WTC11 (cell line): ENCODE data around the gene LATS2. TPM values are rescaled to one million over a fixed set of nuclear protein-coding genes. Genes with fewer than 3 reads are reported as not detected.

ENCODE experiments used
- ATAC-seq: fragments of 200-7000 bp; cut with Tn5 transposase; 2 replicates; pipeline ENCODE4 v1.10.0; 2021; ENCODE audit warnings: mild to moderate bottlenecking, moderate library complexity
- CTCF ChIA-PET: fragments of 300-600 bp; sonication (Branson Sonifier 250); formaldehyde crosslinking; loops from one replicate; lab custom pipeline; 2021; ENCODE audit warnings: antibody characterized with exemption; lab: Charles Lee
- POLR2A ChIA-PET: fragments of 350-600 bp; sonication (Branson Sonifier 250); formaldehyde crosslinking; loops from one replicate; lab custom pipeline; 2021; ENCODE audit warnings: antibody characterized with exemption; lab: Charles Lee
- DNase-seq: peaks from one replicate; pipeline ENCODE4 v3.0.0; 2021; ENCODE audit warnings: low spot score
- H3K27ac Mint-ChIP-seq: 2 replicates; pipeline ENCODE4 v1.8.0; 2021; ENCODE audit warnings: mixed read lengths
- H3K27me3 Mint-ChIP-seq: 2 replicates; pipeline ENCODE4 v1.8.0; 2021; ENCODE audit warnings: low read depth, mild to moderate bottlenecking, moderate library complexity, mixed read lengths
- H3K36me3 Mint-ChIP-seq: 2 replicates; pipeline ENCODE4 v1.8.0; 2021; ENCODE audit warnings: mixed read lengths
- H3K4me1 Mint-ChIP-seq: 2 replicates; pipeline ENCODE4 v1.8.0; 2022; ENCODE audit warnings: mixed read lengths
- H3K4me3 Mint-ChIP-seq: 2 replicates; pipeline ENCODE4 v1.8.0; 2021; ENCODE audit warnings: mild to moderate bottlenecking, moderate library complexity, mixed read lengths
- H3K9me3 Mint-ChIP-seq: 2 replicates; pipeline ENCODE4 v1.8.0; 2021; ENCODE audit warnings: mixed read lengths
- ARID4B ChIP-seq: sonication (generic); formaldehyde crosslinking; IDR thresholded peaks from 2 replicates; pipeline ENCODE4 v1.8.0; 2023; ENCODE audit warnings: missing genetic modification reagents, mild to moderate bottlenecking, borderline replicate concordance
- ATF3 ChIP-seq: sonication (generic); formaldehyde crosslinking; conservative IDR thresholded peaks from 2 replicates; pipeline ENCODE4 v1.8.1; 2022; ENCODE audit warnings: mild to moderate bottlenecking, missing genetic modification reagents
- CTCF ChIP-seq: fragments of 200-600 bp; IDR thresholded peaks from 2 replicates; pipeline ENCODE4 v1.8.0; 2022; ENCODE audit warnings: antibody characterized with exemption
- E2F4 ChIP-seq: sonication (generic); formaldehyde crosslinking; IDR thresholded peaks from 2 replicates; pipeline ENCODE4 v1.8.1; 2022; ENCODE audit warnings: low read depth, mild to moderate bottlenecking, moderate library complexity, missing genetic modification reagents, borderline replicate concordance
- EMX1 ChIP-seq: fragments of 250-450 bp; sonication (Bioruptor Pico); IDR thresholded peaks from 2 replicates; pipeline ENCODE4 v1.8.0; 2021; ENCODE audit warnings: mild to moderate bottlenecking
- FOXJ3 ChIP-seq: sonication (generic); formaldehyde crosslinking; IDR thresholded peaks from 2 replicates; pipeline ENCODE4 v1.9.0; 2021; ENCODE audit warnings: missing genetic modification reagents, mild to moderate bottlenecking, borderline replicate concordance
- MLX ChIP-seq: sonication (generic); formaldehyde crosslinking; IDR thresholded peaks from 2 replicates; pipeline ENCODE4 v1.8.1; 2023; ENCODE audit warnings: mild to moderate bottlenecking, missing genetic modification reagents, moderate library complexity
- NFYB ChIP-seq: sonication (generic); formaldehyde crosslinking; conservative IDR thresholded peaks from 2 replicates; pipeline ENCODE4 v1.8.0; 2022; ENCODE audit warnings: low read depth, missing genetic modification reagents
- NR1H2 ChIP-seq: sonication (generic); formaldehyde crosslinking; IDR thresholded peaks from 2 replicates; pipeline ENCODE4 v1.9.0; 2021; ENCODE audit warnings: mild to moderate bottlenecking, moderate library complexity, missing genetic modification reagents
- NR2C2 ChIP-seq: sonication (generic); formaldehyde crosslinking; IDR thresholded peaks from 2 replicates; pipeline ENCODE4 v1.8.0; 2022; ENCODE audit warnings: mild to moderate bottlenecking, missing genetic modification reagents
- STAT6 ChIP-seq: sonication (generic); formaldehyde crosslinking; conservative IDR thresholded peaks from 2 replicates; pipeline ENCODE4 v1.8.1; 2023; ENCODE audit warnings: mild to moderate bottlenecking, low read depth, missing genetic modification reagents, moderate library complexity
- TEAD1 ChIP-seq: sonication (generic); formaldehyde crosslinking; IDR thresholded peaks from 2 replicates; pipeline ENCODE4 v1.8.0; 2022; ENCODE audit warnings: mild to moderate bottlenecking, missing genetic modification reagents
- USF2 ChIP-seq: sonication (generic); formaldehyde crosslinking; IDR thresholded peaks from 2 replicates; pipeline ENCODE4 v1.8.1; 2023; ENCODE audit warnings: mild to moderate bottlenecking, missing genetic modification reagents, moderate library complexity
- ZBTB43 ChIP-seq: sonication (generic); formaldehyde crosslinking; IDR thresholded peaks from 2 replicates; pipeline ENCODE4 v1.8.1; 2023; ENCODE audit warnings: mild to moderate bottlenecking, missing genetic modification reagents
- ZNF121 ChIP-seq: sonication (generic); formaldehyde crosslinking; IDR thresholded peaks from 2 replicates; pipeline ENCODE4 v1.8.0; 2023; ENCODE audit warnings: missing genetic modification reagents
- ZNF317 ChIP-seq: sonication (generic); formaldehyde crosslinking; IDR thresholded peaks from 2 replicates; pipeline ENCODE4 v1.8.1; 2023; ENCODE audit warnings: low read depth, mild to moderate bottlenecking, moderate library complexity, missing genetic modification reagents, borderline replicate concordance
- ZNF512 ChIP-seq: sonication (generic); formaldehyde crosslinking; IDR thresholded peaks from 2 replicates; pipeline ENCODE4 v1.8.1; 2022; ENCODE audit warnings: missing genetic modification reagents, borderline replicate concordance
- total RNA-seq: library from RNA; stranded (reverse); gene quantifications from 3 replicates; pipeline ENCODE4 v1.2.3, GENCODE V29; 2021

The LATS2 gene
- total RNA-seq, 1 experiment from 2014 or later, result 28.9 TPM

- TF ChIP-seq ZBTB43, result no peak
- no peak for TF ChIP-seq FOXJ3 (CRISPR knock-in tag)
- no peak for TF ChIP-seq ARID4B (CRISPR knock-in tag)
- TF ChIP-seq ATF3, result no peak
- no peak for TF ChIP-seq EMX1 (CRISPR knock-in tag)
- TF ChIP-seq NFYB (CRISPR knock-in tag), result no peak
- no peak for TF ChIP-seq NR2C2 (CRISPR knock-in tag)
Observed at GRCh38 chr13:21066946-21067345, 5.6 kb upstream of the LATS2 start (continued).

GRCh38 chr13:21065686-21066085 lies 4.3 kb upstream of the LATS2 start:
- POLR2A ChIA-PET, result no interaction called here
- Mint-ChIP-seq H3K4me3 (no peak overlapping the region), H3K4me1 (peaks cover 17% of the 10 kb centered on the region), H3K36me3 (no peaks in the 10 kb centered on the region), H3K27ac (no peak overlapping the region), H3K9me3 (no peaks in the 10 kb centered on the region), H3K27me3 (no peaks in the 10 kb centered on the region)
- CTCF ChIA-PET, result no interaction called here
- no peak for DNase-seq
- no peak for ATAC-seq
- no peak for TF ChIP-seq CTCF
- no peak for TF ChIP-seq ZNF121 (CRISPR knock-in tag)
- TF ChIP-seq E2F4 (CRISPR knock-in tag), result no peak
- no peak for TF ChIP-seq MLX (CRISPR knock-in tag)
- TF ChIP-seq ZNF512, result no peak
- TF ChIP-seq NR1H2, result no peak
- TF ChIP-seq STAT6 (CRISPR knock-in tag), result no peak
- no peak for TF ChIP-seq ZNF317 (CRISPR knock-in tag)
- TF ChIP-seq TEAD1 (CRISPR knock-in tag), result no peak
- no peak for TF ChIP-seq USF2 (CRISPR knock-in tag)
